Activated effector memory CD4-positive, alpha-beta T cell treated with anti-CD3 and anti-CD28 coated beads, Interleukin-2, amount 50 U/mL, for 16 hours (primary cell): ENCODE data around the gene UTF1.

ENCODE experiments used
- DNase-seq: peaks from one replicate; pipeline ENCODE4 v3.0.0-alpha.2; 2020

Gene UTF1

DNA sequence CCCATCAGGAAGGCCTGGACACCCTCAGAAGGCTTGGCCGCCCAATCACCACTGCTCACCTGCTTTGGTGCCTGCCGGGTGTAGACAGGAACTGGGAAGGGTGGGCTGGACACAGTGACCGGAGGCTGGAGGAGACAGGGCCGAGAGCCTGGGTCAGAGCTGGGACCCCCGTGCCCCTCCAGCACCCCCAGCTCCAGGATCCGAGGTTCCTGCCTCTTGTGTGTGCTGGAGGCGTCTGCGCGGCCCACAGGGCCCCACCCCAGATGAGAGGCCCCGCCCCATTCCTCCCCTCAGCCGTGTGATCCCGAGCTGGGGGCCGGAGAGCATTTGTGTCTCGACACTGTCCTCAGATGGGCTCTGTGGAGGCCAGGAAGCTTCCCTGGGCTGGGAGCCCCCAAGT is 37.3 kb downstream of the UTF1 start:
- no peak for DNase-seq

DNA sequence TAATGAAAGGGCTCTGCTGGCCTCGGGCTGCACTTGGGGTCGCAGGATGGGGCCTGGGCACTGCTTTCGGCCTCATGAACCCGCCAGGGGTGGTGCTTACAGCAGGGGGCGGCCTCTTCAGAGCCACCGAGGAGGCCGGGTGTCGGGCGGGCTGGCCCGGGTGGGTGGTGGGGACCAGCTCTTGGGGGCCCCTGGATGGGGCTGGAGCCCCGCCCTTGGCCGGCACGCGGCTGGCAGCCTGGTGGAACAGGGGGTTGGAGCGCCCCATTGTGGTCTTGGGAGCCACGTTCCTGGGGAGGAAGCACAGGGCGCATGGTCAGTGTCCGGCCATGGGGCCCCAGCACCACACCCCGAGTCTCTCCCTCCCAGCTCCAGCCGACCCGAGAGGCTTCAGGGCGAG is 37.8 kb downstream of the UTF1 start:
- DNase-seq: no peak

DNA sequence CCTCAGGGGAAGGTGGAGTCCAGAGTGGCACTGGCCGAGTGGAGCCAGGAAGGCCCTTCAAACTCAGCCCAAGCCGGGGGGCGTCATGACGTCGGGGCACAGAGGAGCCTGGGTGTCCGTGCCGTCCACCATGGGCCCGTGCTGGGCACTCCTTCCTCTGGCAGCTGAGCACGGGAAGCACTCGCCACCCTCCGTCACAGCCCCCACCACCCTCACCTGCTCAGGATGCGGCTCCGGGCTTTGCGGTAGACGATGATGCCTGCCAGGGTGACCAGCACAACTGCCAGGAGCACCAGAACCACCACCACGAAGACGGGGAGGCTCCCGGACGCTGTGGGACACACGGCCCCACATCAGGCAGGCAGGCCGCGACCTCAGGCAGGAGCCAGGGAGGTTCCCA is 38.5 kb downstream of the UTF1 start:
- no peak for DNase-seq

DNA sequence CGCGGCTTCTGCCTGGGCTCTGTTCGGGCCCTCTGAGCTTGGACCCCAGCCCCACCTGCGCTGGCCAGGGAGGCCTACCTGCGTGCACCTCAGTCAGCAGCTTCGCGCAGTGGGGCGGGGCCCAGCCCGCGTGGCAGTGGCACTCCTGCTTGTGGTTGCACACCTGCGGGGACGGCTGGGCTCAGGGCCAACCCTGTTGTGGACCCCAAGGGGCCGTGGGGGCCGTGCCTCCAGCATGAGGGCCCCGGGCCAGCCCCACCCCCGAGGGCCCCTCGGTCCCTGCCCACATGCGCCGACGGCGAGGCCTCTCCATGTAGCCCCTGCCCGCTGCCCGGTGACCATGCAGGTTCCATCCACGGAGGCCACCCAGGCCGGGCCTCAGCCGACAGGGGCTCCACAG is 39.4 kb downstream of the UTF1 start:
- DNase-seq: no peak

DNA sequence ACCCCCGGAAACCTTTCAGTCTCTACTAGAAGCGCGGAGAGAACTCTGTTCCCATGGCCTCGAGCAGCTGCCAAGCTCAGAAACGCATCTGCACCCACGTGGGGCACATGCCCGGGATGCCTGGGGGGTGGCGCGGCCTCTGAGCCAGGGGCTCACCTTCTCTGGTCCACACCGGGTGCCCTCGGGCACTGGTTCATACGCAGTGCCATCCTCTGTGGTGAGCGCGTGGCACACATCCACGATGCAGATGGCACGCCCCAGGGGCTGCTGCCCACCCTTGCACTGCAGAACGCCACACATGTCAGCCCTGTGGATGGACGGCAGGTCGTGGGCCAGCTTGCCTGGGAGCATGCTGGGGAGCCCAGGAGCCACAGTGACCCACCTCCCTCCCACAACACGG is 40.2 kb downstream of the UTF1 start:
- no peak for DNase-seq

DNA sequence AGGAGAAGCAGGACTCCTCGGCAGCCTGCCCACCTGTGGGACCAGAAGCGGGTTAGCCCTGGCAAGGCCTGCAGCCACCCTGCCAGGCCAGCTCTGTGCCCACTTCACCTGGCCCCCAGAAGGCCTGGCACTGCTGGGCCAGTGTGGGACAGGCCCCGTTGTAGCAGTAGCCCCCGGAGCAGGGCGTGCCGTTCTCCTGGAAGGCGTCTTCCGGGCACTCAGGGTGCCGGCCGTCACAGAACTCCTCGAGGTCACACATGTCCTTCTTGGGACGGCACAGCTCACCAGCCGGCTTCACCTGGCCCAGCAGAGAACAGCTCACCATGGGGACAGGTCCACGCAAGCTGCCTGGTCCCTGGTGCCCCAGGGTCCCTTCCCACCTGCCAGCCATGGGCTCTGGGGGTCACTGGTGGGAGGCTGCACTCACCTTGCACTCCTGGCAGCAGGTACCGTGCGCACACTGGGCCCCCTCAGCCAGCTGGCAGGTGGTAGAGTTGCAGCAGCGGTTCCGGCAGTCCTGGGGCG is 40.8 kb downstream of the UTF1 start:
- DNase-seq: no peak

DNA sequence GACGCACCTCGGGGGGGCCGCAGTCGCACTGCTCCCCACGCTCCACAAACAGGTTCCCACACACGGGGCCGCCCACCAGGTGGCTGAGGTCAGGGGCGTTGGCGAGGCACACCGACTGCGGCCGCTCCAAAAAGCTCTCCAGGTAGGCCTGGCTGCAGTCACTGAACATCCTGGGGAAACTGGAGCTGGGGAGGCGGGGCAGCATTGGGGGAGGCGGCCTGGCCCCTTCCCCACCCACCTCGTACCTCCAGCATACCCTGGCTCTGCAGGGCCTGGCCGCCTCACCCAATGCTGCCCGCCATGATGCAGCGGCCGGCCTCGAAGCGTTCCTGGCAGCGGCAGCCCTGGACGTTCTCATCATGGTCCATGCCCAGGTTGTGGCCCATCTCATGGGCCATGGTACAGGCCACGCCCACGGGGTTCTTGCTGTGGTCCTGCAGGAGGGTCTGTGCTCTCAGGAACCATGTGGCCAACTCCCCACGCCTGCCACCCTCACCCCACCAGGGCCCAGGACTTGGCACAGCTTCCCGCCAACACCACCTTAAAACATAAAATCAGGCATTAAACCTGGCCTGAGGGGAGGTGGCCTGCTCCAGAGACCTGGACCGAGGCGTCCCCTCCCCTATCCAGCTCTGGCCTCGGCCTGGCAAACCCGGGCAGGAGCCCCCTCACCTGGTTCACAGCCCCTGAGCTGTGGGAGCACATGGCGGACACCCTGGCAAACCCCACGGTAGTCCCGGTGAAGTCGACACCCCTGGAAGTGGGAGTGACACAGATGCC is 41.7 kb downstream of the UTF1 start:
- no peak for DNase-seq

DNA sequence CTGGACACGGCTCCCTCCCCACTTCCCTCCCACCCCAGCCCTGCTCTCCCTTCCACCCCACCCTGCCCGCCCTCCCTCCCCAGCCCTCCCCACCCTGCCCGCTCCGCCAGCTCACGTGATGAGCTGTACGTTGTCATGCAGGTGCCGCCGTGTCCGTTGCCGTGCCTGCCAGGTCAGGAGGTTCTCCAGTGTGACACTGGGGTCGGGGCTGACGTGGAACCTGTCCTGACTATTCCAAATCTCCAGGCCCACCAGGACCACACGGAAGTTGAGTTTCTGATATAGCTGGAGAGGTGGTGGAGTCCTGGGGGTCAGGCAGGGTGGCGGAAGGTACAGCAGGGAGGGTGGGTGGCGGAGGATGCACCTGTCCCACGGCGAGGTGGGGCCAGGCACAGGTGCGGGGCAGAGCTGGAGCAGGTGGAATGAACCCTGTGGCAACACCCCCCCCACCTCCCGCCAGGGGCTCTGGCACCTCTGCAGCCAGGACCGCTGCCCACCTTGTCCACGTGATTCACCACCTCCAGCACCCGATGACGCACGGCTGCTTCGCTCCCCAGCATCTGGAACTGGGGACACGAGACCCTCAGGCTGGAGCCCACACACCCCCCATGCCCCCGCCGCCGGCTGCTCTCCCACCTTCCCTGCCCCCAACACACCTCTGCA is 42.4 kb downstream of the UTF1 start:
- no peak for DNase-seq

DNA sequence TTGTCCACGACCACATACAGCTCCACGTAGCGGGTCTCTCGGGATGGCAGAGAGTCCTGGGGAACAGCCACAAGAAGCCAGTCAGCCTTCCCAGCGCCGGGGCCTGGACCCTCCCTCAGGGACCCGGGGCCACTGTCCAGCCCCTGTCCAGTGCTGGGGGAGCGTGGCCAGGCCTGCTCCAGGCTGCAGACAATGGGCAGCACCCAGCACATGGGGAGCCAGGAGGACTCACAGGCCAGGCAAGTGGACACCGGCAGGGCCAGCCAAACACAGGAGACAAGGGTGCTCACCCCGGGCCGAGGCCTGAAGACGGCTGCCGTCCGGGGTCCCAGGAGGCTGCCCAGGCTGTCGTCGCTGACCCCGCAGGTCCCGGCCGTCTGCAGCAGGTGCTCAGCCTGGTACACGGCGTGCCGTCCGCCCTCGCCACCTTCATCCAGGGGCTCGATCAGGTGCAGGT is 43.0 kb downstream of the UTF1 start:
- no peak for DNase-seq

DNA sequence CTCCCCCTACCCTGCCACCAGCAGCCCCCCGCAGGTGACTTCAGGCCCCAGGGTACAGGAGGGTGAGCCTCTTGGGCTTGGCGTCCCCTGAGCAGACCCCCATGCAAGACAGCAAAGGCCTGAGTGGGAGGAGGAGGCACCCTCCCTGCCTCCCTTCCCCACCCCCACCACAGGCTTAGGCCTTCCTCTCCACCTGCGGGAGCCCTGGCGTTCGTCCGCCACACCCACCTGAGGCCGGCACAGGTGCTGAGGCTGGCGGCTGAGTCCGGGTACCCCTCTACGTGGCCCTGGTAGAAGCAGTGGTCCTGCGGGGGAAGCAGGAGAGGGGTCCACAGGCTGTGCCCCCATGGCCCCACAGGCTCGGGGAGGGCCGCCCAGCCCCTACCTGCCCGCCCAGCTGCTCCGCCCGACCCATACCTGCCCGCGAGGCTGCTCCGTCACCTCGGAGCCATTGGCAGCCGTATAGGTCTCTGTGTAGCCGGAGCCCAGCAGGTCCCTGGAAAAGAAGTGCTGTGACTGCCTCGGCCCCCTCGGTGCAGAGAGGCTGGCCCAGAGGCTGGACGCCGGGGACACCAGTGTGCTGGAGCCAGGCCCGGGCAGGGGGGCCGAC is 43.6 kb downstream of the UTF1 start:
- DNase-seq: no peak

DNA sequence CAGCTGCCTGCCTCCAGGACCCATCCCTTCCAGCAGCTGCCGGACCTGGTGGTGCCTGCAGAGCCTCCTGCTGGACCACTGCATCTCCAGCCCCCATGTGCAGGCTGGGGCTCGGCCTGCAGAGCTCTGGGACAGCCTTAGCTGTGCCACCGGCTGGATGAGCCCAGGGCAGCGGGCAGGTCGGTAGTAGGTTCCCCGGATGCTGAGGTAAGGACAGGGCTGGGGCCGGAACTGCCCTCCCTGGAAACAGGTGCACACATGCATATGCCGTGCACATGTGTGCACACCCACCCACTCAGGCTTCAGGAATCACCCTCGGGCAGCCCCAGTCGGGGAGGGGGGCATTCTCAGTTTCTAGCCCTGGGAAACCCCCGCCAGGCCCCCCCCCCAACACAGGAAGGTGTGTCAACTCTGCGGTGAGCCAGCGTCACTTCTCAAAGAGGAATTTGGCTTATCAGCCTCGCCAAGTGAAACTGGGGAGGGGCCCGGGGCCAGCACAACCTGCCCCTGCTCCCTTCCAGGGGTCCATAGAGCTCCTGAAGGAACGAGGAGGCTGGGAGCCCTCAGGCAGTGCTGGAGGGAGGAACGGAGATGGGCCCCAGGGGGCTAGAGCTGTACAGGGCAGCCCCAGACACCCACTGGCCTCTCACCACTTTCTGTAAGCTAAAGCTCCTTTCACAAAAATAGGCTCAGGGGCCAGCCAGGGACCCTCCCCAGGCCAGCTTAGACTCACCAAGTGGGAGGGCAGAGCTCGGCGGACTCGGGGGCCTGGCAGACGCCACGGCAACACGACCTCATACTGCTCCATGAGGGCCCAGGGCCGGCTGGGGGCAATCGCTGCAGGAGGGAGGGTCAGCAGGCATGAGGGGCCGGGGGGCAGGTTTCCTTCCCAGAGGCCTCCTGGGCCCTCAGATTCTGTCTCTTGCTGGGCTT is 45.0 kb downstream of the UTF1 start:
- peak; percentile 94 for DNase-seq

DNA sequence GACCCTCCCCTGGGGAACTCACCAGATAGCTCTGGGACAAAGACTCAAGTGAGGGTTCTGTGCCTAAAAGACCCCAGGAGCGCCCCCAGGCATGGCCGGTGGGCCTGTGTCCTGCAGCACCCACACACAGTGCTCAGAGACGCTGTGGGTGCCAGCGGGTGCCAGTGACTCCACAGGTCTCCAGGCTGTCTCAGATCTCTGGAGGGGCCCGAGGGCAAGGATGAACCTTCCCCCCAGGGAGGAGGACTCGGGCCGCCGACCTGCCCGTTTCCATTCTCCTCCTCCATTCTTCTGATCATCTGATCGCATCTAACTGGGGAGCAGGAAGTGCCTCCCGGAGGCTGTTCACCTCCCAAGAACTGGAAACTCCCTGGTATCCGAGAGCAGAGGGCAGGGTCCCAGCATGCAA is 45.7 kb downstream of the UTF1 start:
- peak; percentile 81 for DNase-seq

DNA sequence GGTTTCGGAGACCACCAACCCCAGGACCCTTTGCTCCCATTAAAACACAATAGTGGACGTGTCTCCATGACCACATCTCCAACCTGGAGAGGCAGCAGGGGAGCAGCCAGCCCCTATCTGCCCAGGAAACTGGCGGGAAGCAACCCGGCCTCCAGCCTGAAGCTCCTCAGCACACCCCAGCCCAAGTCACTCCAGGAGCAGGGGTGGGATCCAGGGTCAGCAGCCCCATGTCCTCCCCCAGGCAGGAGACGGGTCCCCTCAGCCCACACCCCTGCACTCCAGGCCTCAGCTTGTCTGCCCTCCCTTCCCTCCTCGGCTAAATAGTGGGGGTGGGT is 46.0 kb downstream of the UTF1 start:
- DNase-seq: no peak

DNA sequence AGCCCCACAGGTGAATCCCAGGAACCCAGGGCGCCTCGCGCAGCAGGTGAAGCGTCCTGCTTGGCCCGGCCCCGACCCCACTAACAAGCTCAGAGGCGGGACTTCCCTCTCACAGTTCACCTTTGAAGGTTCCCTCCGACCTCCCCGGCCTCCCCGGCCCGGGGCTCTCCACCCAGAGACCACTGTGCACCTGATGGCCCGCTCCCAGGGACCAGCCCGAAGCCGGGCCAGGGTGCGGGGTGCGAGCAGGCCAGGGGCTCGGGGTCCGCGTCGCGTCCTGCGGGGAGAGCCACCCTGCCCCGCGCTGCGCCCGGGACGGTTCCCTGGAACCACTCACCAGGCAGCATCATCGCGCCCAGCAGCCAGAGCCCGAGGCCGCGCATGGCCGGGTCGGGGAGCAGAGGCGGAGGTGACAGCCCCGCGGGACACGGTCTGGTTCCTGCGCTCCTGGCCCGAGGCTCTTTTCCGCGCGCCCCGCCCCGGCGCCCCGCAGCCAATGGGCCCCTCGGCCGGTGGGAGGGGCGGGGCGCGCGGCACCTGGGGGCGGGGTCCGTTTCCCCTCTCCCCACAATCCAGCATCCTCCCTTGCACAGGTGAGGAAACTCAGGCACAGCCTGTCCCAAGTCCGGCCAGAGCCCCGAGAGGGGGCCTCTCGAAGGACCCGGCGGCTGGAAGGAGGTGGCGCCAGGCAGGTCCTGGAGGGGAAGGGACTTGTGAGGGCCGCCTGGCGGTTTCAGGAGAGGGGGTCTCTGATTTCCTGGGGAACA is 46.6 kb downstream of the UTF1 start, which contains the start of gene ADAM8:
TSS of gene ADAM8 (minus strand) at position 434 of the 767 bp plus-strand sequence. CDS start at position 383, 51 bp downstream.
- DNase-seq: peak; percentile 89

DNA sequence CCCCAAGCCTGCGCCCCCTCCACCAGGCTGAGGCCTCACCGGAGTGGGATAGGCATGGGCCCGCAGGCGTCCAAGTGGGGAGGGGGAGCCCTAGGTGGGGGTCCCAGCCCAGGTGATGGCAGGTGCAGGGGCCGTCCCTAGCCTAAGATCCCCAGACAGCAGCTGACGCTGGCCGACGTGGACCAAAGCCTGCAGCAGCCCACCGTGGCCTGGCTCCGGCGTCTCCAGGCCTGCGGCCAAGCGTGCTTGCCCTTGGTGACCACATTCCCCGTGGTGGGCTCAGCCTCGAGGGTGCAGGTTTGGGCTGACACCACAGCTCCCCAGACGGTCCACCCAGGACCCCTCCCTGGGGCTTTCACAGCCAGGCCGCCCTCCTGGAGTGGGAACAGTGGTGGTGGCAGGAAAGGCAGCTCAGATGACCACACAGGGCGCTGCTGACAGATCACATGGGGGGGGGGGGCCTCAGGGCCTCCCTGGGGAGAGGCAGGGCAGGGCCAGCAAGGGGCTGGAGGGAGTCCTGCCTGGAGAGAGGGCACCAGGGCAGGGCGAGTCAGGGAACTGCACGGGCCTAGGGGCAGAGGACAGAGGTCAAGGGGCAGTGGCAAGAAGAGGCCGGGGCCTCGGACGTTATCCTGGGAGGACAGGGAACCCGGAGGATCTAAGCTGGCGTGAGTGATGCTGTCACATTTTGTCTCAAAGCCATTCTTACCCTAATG is 47.4 kb downstream of the UTF1 start:
- DNase-seq: no peak

DNA sequence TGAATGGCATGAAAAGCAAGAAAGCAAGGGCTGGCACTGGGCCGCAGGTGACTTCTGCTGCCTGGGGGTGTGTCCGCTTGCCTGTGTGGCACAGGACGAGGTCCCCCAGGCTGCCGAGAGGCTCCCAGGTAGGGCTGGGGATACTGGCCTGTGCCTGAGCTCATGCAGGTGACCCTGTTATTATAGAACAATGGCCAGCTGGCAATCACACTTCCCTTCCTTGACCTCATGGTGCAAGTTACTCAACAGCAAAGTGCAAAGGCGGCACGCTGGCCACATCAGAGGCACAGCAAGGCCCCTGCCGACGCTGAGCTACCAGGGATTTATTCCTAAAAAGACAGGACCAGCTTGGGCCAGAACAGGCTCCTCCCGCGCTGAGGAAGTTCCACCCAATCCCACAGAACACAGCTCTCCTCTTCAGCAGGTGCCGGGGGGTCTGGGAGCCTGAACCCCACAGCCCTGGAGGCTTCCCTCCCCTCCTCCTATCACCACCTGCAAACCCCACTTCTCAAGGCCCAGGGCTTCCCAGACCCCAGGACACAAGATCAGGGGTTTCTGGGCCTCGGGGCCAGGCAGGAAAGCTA is 48.1 kb downstream of the UTF1 start:
- no peak for DNase-seq

DNA sequence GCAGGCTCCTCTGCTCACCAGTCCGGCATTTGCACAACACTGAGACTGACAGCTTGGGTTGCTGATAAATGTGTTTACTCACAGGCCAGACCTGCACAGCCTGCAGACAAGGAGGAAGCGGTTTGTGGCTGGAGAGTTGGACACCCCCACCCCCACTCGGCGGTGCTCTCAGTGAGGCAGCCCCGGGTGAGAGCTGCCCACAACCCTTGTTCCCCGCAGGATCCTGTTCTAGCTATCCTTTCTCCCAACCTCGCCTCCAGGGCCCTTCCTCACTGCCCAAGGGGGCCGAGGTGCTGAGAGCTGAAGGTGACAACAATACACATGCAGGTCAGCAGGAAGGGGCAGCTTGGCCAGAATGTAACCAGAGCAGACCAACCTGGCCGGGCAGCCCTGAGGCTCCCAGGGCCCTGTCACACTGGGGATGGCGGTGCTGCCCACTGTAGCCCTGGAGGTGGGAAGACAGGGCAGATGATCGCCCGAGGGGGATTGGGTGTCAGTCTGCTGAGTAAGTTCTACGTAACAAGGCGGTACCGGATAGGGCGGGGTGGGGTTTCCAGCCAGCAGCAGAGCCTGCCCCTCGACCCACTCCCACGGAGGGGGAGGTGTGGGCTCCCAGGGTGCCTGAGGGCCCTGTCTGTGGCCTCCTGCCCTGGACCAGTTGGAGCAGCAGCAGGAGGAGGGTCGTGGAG is 48.7 kb downstream of the UTF1 start:
- peak; percentile 83 for DNase-seq

DNA sequence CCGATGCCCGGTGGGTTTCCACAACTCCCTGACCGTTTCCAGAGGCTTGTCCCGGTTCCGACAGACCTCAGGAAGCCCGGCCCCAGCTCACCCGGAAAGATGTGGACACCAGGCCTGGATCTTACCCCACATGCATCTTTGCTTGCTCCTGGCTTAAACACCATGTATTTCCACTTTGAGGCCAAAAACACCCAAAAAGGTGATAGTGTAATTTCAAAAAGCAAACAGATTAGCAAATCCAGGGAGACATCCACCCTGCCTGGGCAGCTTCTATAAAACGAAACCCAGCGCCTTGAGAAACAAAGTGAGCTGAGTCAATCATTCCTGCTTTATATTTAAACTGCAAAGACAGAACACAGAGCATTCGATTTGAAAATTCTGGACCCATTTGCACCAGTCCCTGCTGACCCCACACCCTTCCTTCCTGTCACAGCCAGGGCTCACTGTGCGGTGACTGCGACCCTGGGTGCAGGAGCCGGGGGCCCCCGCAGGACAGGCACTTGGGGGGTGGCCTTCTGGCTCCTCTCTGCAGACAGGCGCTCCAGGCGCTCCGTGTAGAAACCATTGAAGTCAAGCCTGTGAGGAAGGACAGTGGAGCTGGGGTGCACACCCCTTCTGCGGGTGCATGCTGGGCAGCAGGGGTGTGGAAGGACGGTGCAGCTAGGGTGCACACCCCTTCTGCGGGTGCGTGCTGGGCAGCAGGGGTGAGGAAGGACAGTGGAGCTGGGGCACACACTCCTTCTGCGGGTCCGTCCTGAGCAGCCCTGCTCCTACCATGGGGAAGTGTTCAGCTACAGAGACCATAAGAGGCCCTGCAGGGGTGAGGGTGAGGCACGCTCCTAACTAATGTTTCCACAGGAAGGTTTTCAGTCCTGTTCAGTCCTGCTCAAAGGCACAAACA is 49.6 kb downstream of the UTF1 start:
- DNase-seq: no peak

DNA sequence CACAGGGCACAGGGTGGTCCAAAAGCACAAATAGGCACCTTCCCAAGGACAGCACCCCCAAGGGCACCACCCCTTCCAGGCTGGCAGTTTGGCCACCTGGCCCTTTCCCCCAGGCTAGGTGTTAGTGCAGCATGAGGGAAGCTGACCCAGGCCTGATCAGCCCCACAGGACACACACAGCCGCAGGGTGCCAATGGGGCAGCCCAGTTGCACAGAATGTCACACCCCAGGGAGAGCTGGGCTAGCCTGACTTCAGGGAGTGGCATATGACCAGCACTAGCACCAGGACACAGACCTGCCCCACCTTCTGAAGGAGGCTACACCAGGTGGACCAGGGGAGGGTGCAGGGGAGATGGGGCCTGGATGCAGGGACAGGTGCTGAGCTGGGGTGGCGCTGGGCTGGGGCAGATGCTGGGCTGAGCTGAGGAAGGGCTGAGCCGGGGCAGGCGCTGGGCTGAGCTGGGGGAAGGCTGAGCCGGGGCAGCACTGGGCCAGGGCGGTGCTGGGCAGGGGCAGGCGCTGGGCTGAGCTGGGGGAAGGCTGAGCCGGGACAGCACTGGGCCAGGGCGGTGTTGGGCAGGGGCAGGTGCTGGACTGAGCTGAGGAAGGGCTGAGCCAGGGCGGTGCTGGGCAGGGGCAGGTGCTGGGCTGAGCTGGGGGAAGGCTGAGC is 50.5 kb downstream of the UTF1 start:
- no peak for DNase-seq
